Neuronal stem cell (in vitro differentiated cells): ENCODE results near the gene AKR1E2.
"Not testable (repeated sequence)": the region's sequence is repeated elsewhere in the genome, so short reads cannot be mapped to it uniquely, and the experiment has no call there.

ENCODE experiments used
- DNase-seq: peaks from one replicate; pipeline ENCODE4 v3.0.0-alpha.2; 2013; ENCODE audit warnings: low spot score
- H2AFZ ChIP-seq: one replicate; pipeline ENCODE4 v1.6.1; 2013; ENCODE audit warnings: mild to moderate bottlenecking, low read length, inconsistent platforms
- H2AK5ac ChIP-seq: 2 replicates; pipeline ENCODE4 v1.6.1; 2013; ENCODE audit warnings: low read depth, mild to moderate bottlenecking, inconsistent platforms, low read length, moderate library complexity, mixed read lengths
- H2BK120ac ChIP-seq: 2 replicates; pipeline ENCODE4 v1.6.1; 2013; ENCODE audit warnings: low read depth, mild to moderate bottlenecking, inconsistent platforms, low read length, moderate library complexity, mixed read lengths
- H2BK12ac ChIP-seq: one replicate; pipeline ENCODE4 v1.6.1; 2013; ENCODE audit warnings: low read length, inconsistent platforms
- H2BK15ac ChIP-seq: 2 replicates; pipeline ENCODE4 v1.6.1; 2013; ENCODE audit warnings: mild to moderate bottlenecking, low read length, inconsistent platforms, mixed read lengths
- H2BK5ac ChIP-seq: one replicate; pipeline ENCODE4 v1.6.1; 2013; ENCODE audit warnings: inconsistent platforms, mild to moderate bottlenecking, low read length, moderate library complexity
- H3K14ac ChIP-seq: one replicate; pipeline ENCODE4 v1.6.1; 2013; ENCODE audit warnings: low read length, inconsistent platforms
- H3K18ac ChIP-seq: 2 replicates; pipeline ENCODE4 v1.6.1; 2013; ENCODE audit warnings: low read length, inconsistent platforms
- H3K23ac ChIP-seq: 2 replicates; pipeline ENCODE4 v1.6.1; 2013; ENCODE audit warnings: low read depth, mild to moderate bottlenecking, mixed read lengths, low read length, inconsistent platforms; ENCODE audit not compliant: poor library complexity
- H3K27ac ChIP-seq: replicated peaks from 3 replicates; pipeline ENCODE4 v1.5.1; 2013; ENCODE audit warnings: low read length, inconsistent platforms
- H3K27me3 ChIP-seq, 3 experiments: 2 replicates each; pipeline ENCODE4 v1.6.1; 2013; ENCODE audit warnings: low read length in 3 of 3, mild to moderate bottlenecking in 2 of 3, inconsistent platforms in 1 of 3, low read depth in 1 of 3, mixed read lengths in 1 of 3, moderate library complexity in 1 of 3; ENCODE audit not compliant: control insufficient read depth in 3 of 3, insufficient read depth in 3 of 3
- H3K36me3 ChIP-seq, 2 donors: replicated peaks in 1 of 2; 2 replicates each; pipeline ENCODE4 v1.6.1; 2013; ENCODE audit warnings: low read length in 2 of 2; ENCODE audit not compliant: control insufficient read depth in 2 of 2, insufficient read depth in 2 of 2
- H3K4ac ChIP-seq: 2 replicates; pipeline ENCODE4 v1.6.1; 2013; ENCODE audit warnings: inconsistent platforms, mild to moderate bottlenecking, low read length, moderate library complexity
- H3K4me1 ChIP-seq, 2 donors: 1 replicate in 1 of 2; 2 replicates in 1 of 2; pipeline ENCODE4 v1.6.1; 2013; ENCODE audit warnings: low read length in 2 of 2, low read depth in 1 of 2; ENCODE audit not compliant: control insufficient read depth in 2 of 2, insufficient read depth in 1 of 2
- H3K4me2 ChIP-seq: one replicate; pipeline ENCODE4 v1.6.1; 2013; ENCODE audit warnings: mild to moderate bottlenecking, low read length, inconsistent platforms; ENCODE audit not compliant: insufficient read depth, poor library complexity, severe bottlenecking
- H3K4me3 ChIP-seq, 2 donors: 2 replicates each; pipeline ENCODE4 v1.5.1; 2013; ENCODE audit warnings: low read length in 2 of 2, mild to moderate bottlenecking in 2 of 2, inconsistent platforms in 1 of 2, moderate library complexity in 1 of 2
- H3K79me1 ChIP-seq: one replicate; pipeline ENCODE4 v1.6.1; 2013; ENCODE audit warnings: low read depth, mild to moderate bottlenecking, inconsistent platforms, low read length, moderate library complexity
- H3K9ac ChIP-seq: one replicate; pipeline ENCODE4 v1.6.1; 2013; ENCODE audit warnings: mild to moderate bottlenecking, low read depth, low read length, inconsistent platforms; ENCODE audit not compliant: poor library complexity
- H3K9me3 ChIP-seq, 2 donors: replicated peaks in 1 of 2; 2 replicates each; pipeline versions ENCODE3 to v1.6.1; 2013; ENCODE audit warnings: low read length in 2 of 2, mild to moderate bottlenecking in 2 of 2, inconsistent platforms in 1 of 2, low read depth in 1 of 2, mixed read lengths in 1 of 2, moderate library complexity in 1 of 2; ENCODE audit not compliant: control insufficient read depth in 2 of 2, insufficient read depth in 1 of 2
- H4K8ac ChIP-seq: one replicate; pipeline ENCODE4 v1.6.1; 2013; ENCODE audit warnings: low read depth, mild to moderate bottlenecking, inconsistent platforms, low read length, moderate library complexity
- H4K91ac ChIP-seq: one replicate; pipeline ENCODE4 v1.6.1; 2013; ENCODE audit warnings: low read length, low read depth, mild to moderate bottlenecking, inconsistent platforms; ENCODE audit not compliant: poor library complexity
- WGBS, 2 donors: extraction: QIAGEN DNeasy Blood & Tissue Kit; methylation state at CpG; one replicate each; pipeline ENCODE4 v1.1.7; 2013; ENCODE audit warnings: missing lambda C conversion rate in 2 of 2, mixed read lengths in 1 of 2; ENCODE audit not compliant: insufficient read length in 2 of 2, insufficient replicate concordance in 1 of 2; ENCODE audit errors: extremely low coverage in 2 of 2; 5-methylcytosine and 5-hydroxymethylcytosine counted together

The AKR1E2 gene

DNA sequence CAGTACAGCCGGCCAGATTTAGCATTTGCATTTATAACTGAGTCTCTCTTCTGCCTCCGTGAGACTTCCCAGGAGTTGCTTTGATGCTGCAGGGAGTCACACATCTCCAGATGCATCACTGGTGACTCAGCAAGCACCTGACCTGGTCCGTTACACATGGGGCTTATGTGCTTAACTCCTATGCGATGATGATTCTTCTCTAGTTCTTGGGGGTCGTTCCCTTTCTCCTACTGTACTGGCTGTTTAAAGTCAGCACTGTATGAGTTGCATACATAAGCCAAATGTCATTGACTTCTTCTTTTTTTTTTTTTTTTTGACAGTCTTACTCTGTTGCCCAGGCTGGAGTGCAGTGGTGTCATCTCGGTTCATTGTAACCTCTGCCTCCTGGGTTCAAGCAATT lies 13.0 kb upstream of the AKR1E2 start:
- no peak overlapping the region for H3K18ac ChIP-seq
- no peaks in the 10 kb centered on the region for H3K9me3 ChIP-seq
- H3K4me1 ChIP-seq = no peaks in the 10 kb centered on the region
- H3K79me1 ChIP-seq = no peaks in the 10 kb centered on the region
- no peak overlapping the region for H3K9ac ChIP-seq
- no peak overlapping the region for H2BK120ac ChIP-seq
- H4K91ac ChIP-seq = no peak overlapping the region
- no peak overlapping the region for H3K4ac ChIP-seq
- no peak overlapping the region for H3K23ac ChIP-seq
- WGBS, 2 donors = no CpG with 5 or more reads among the region's 6 CpGs
- H3K4me3 ChIP-seq = no peak overlapping the region
- no peak overlapping the region for H3K27ac ChIP-seq
- no peak overlapping the region for H2BK12ac ChIP-seq
- H2BK15ac ChIP-seq = no peak overlapping the region
- H3K4me2 ChIP-seq = no peak overlapping the region
- no peak overlapping the region for H2BK5ac ChIP-seq
- H3K36me3 ChIP-seq = no peaks in the 10 kb centered on the region
- H2AFZ ChIP-seq = no peak overlapping the region
- no peak overlapping the region for H3K14ac ChIP-seq
- no peak overlapping the region for H4K8ac ChIP-seq
- H2AK5ac ChIP-seq = no peak overlapping the region
- no peak for DNase-seq
- H3K27me3 ChIP-seq = no peaks in the 10 kb centered on the region

DNA sequence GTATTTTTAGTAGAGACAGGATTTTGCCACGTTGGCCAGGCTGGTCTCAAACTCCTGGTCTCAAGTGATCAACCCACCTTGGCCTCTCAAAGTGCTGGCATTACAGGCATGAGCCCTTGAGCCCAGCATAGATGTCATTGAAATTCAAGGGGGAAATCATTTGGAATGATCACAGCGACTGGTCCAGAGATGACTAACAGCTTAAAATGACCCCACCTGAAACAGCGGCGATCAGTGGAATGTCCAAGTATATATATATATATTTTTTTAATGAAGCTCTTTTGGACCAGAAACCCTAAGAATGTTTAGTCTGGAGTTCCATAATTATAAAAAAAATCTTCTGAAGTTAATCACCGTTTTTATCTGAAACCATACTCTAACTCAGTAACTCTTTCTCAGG lies 12.5 kb upstream of the AKR1E2 start:
- no CpG with 5 or more reads among the region's 5 CpGs for WGBS, 2 donors
- Histone ChIP-seq H3K27ac (no peak overlapping the region), H3K14ac (no peak overlapping the region), H2AK5ac (no peak overlapping the region), H3K9ac (no peak overlapping the region), H3K4ac (no peak overlapping the region), H3K23ac (no peak overlapping the region), H3K4me2 (no peak overlapping the region), H2AFZ (no peak overlapping the region), H3K18ac (no peak overlapping the region), H3K27me3 (no peaks in the 10 kb centered on the region), H2BK12ac (no peak overlapping the region), H3K79me1 (no peaks in the 10 kb centered on the region), H3K9me3 (no peaks in the 10 kb centered on the region), H3K4me1 (no peaks in the 10 kb centered on the region), H4K8ac (no peak overlapping the region), H3K36me3 (no peaks in the 10 kb centered on the region), H2BK5ac (no peak overlapping the region), H3K4me3 (no peak overlapping the region), H2BK15ac (no peak overlapping the region), H2BK120ac (no peak overlapping the region), H4K91ac (no peak overlapping the region)
- no peak for DNase-seq

DNA sequence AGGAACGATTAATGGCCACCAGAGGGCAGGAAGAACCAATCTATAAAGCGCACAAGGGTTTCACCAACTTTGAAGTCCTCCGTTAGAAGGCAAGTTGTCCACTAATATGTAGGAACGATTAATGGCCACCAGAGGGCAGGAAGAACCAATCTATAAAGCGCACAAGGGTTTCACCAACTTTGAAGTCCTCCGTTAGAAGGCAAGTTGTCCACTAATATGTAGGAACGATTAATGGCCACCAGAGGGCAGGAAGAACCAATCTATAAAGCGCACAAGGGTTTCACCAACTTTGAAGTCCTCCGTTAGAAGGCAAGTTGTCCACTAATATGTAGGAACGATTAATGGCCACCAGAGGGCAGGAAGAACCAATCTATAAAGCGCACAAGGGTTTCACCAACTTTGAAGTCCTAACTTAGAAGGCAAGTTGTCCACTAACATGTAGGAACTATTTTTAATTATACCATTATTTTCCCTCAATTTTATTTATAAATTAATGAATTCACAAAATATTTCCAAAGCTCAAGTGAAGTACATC lies 10.3 kb upstream of the AKR1E2 start:
- H3K14ac ChIP-seq, H3K79me1 ChIP-seq, H3K4ac ChIP-seq, H3K27me3 ChIP-seq, H4K8ac ChIP-seq, H3K18ac ChIP-seq, H3K4me2 ChIP-seq, DNase-seq, H4K91ac ChIP-seq, H2AK5ac ChIP-seq, H3K4me1 ChIP-seq, H3K27ac ChIP-seq, H3K23ac ChIP-seq, H2BK120ac ChIP-seq, H3K9ac ChIP-seq, H3K36me3 ChIP-seq, H3K9me3 ChIP-seq, H3K4me3 ChIP-seq, H2BK5ac ChIP-seq, H2BK15ac ChIP-seq, H2BK12ac ChIP-seq, H2AFZ ChIP-seq: not testable (repeated sequence)
- WGBS, 2 donors = no CpG with 5 or more reads among the region's 11 CpGs

DNA sequence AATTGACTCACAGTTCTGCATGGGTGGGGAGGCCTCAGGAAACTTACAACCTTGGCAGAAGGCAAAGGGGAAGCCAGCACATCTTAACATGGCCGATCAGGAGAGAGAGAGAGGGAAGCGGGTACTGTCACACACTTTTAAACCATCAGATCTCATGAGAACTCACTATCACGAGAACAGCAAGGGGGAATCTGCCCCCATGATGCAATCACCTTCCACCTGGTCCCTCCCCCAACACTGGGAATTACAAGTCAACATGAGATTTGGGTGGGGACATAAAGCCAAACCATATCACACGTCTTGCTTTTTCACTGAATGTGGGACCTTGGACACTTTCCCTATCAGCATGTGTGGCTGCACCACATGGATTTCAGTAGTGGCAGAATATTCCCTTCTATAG lies 9.0 kb upstream of the AKR1E2 start:
- Histone ChIP-seq H2BK5ac (no peak overlapping the region), H2BK15ac (no peak overlapping the region), H4K91ac (no peak overlapping the region), H3K27ac (no peak overlapping the region), H3K4me3 (no peak overlapping the region), H4K8ac (no peak overlapping the region), H3K4me2 (no peak overlapping the region), H3K23ac (no peak overlapping the region), H3K27me3 (no peaks in the 10 kb centered on the region), H3K18ac (no peak overlapping the region), H2BK120ac (no peak overlapping the region), H3K79me1 (no peaks in the 10 kb centered on the region), H2BK12ac (no peak overlapping the region), H3K9ac (no peak overlapping the region), H3K14ac (no peak overlapping the region), H3K9me3 (peaks cover 0 to 2% of the 10 kb centered on the region in 2 donors), H2AFZ (no peak overlapping the region), H3K4me1 (no peaks in the 10 kb centered on the region), H3K36me3 (no peaks in the 10 kb centered on the region), H3K4ac (no peak overlapping the region), H2AK5ac (no peak overlapping the region)
- WGBS, 2 donors = no CpG with 5 or more reads among the region's 4 CpGs
- DNase-seq = no peak
